ENCODE data around the gene FGD5.

The FGD5 gene

GRCh38 chr3:14801668-14802380 is 16.9 kb upstream of the FGD5 start:
- Histone ChIP-seq H3K4me3 (replicated peaks; ENCODE audit: low read depth, low read length) (no peak overlapping the region), H3K27me3 (replicated peaks; ENCODE audit: control insufficient read depth, insufficient read depth, low read length) (no peaks in the 10 kb centered on the region), H3K36me3 (ENCODE audit: control insufficient read depth, insufficient read depth, low read length) (no peaks in the 10 kb centered on the region)
- TF ChIP-seq CTCF (IDR thresholded peaks at IDR 0.05; ENCODE audit: insufficient read depth, low read length, poor library complexity, severe bottlenecking), result no peak
- DNase-seq (ENCODE audit: extremely low read depth, insufficient read length), result no peak

GRCh38 chr3:14802381-14802731 is 16.4 kb upstream of the FGD5 start:
- no peak for TF ChIP-seq CTCF (IDR thresholded peaks at IDR 0.05; ENCODE audit: insufficient read depth, low read length, poor library complexity, severe bottlenecking)
- Histone ChIP-seq H3K4me3 (replicated peaks; ENCODE audit: low read depth, low read length) (no peak overlapping the region), H3K36me3 (ENCODE audit: control insufficient read depth, insufficient read depth, low read length) (no peaks in the 10 kb centered on the region), H3K27me3 (replicated peaks; ENCODE audit: control insufficient read depth, insufficient read depth, low read length) (no peaks in the 10 kb centered on the region)
- no peak for DNase-seq (ENCODE audit: extremely low read depth, insufficient read length)

- no peak for DNase-seq (ENCODE audit: extremely low read depth, insufficient read length)
- H3K36me3 ChIP-seq (ENCODE audit: control insufficient read depth, insufficient read depth, low read length), result no peaks in the 10 kb centered on the region
- no peak overlapping the region for H3K4me3 ChIP-seq (replicated peaks; ENCODE audit: low read depth, low read length)
- no peak for TF ChIP-seq CTCF (IDR thresholded peaks at IDR 0.05; ENCODE audit: insufficient read depth, low read length, poor library complexity, severe bottlenecking)
- H3K27me3 ChIP-seq (replicated peaks; ENCODE audit: control insufficient read depth, insufficient read depth, low read length), result no peaks in the 10 kb centered on the region
These were observed 15.4 kb upstream of the FGD5 start for GRCh38 chr3:14803101-14803980.

- Histone ChIP-seq H3K4me3 (replicated peaks; ENCODE audit: low read depth, low read length) (no peak overlapping the region), H3K27me3 (replicated peaks; ENCODE audit: control insufficient read depth, insufficient read depth, low read length) (no peaks in the 10 kb centered on the region), H3K36me3 (ENCODE audit: control insufficient read depth, insufficient read depth, low read length) (no peaks in the 10 kb centered on the region)
- no peak for DNase-seq (ENCODE audit: extremely low read depth, insufficient read length)
- no peak for TF ChIP-seq CTCF (IDR thresholded peaks at IDR 0.05; ENCODE audit: insufficient read depth, low read length, poor library complexity, severe bottlenecking)
These were observed 14.6 kb upstream of the FGD5 start for GRCh38 chr3:14803981-14804834.

GRCh38 chr3:14804835-14805780 is 13.7 kb upstream of the FGD5 start:
- no peaks in the 10 kb centered on the region; the same call in 1 of the 2 replicates for H3K27me3 ChIP-seq (replicated peaks; ENCODE audit: control insufficient read depth, insufficient read depth, low read length)
- H3K36me3 ChIP-seq (ENCODE audit: control insufficient read depth, insufficient read depth, low read length), result no peaks in the 10 kb centered on the region
- no peak for TF ChIP-seq CTCF (IDR thresholded peaks at IDR 0.05; ENCODE audit: insufficient read depth, low read length, poor library complexity, severe bottlenecking)
- no peak for DNase-seq (ENCODE audit: extremely low read depth, insufficient read length)
- H3K4me3 ChIP-seq (replicated peaks; ENCODE audit: low read depth, low read length), result no peak overlapping the region

Measured in GM06990 (cell line).